Stimulated activated naive CD8-positive, alpha-beta T cell treated with anti-CD3 and anti-CD28 coated beads, Interleukin-15, amount 100 ng/mL, for 72 hours (primary cell): ENCODE results near the gene KLF3.

ENCODE experiments used
- ATAC-seq: fragments of 150-1000 bp; cut with Tn5 transposase; 2 replicates; pipeline ENCODE4 v1.10.0; 2021; ENCODE audit warnings: mild to moderate bottlenecking, moderate library complexity
- DNase-seq, 2 donors: peaks; one replicate each; pipeline ENCODE4 v3.0.0; 2021 to 2022
- H3K27ac Mint-ChIP-seq, 2 donors: one replicate each; pipeline ENCODE4 v1.8.0; 2022; ENCODE audit warnings: mild to moderate bottlenecking in 2 of 2, mixed read lengths in 2 of 2, moderate library complexity in 2 of 2
- H3K27me3 Mint-ChIP-seq: one replicate; pipeline ENCODE4 v1.8.0; 2022; ENCODE audit warnings: mixed read lengths
- H3K4me1 Mint-ChIP-seq: one replicate; pipeline ENCODE4 v1.8.0; 2022; ENCODE audit warnings: mild to moderate bottlenecking, mixed read lengths
- H3K4me3 Mint-ChIP-seq, 2 donors: one replicate each; pipeline ENCODE4 v1.8.0; 2022; ENCODE audit warnings: mild to moderate bottlenecking in 2 of 2, mixed read lengths in 2 of 2, moderate library complexity in 1 of 2
- H3K9me3 Mint-ChIP-seq, 2 donors: one replicate each; pipeline ENCODE4 v1.8.0; 2022; ENCODE audit warnings: mixed read lengths in 2 of 2

Gene KLF3

GRCh38 chr4:38665551-38666411 lies 1.8 kb downstream of the KLF3 start:
- ATAC-seq: no peak
- H3K4me1 Mint-ChIP-seq: peaks cover 65% of the 10 kb centered on the region
- H3K27ac Mint-ChIP-seq: peak overlapping the region; percentile 11 to 19
- DNase-seq: no peak
- peaks cover 4% of the 10 kb centered on the region in 2 donors for H3K9me3 Mint-ChIP-seq
- no peaks in the 10 kb centered on the region for H3K27me3 Mint-ChIP-seq
- peak overlapping the region; percentile 90 for H3K4me3 Mint-ChIP-seq

- H3K27ac Mint-ChIP-seq: peak overlapping the region in 1 of 2 donors; percentile 97
- no peaks in the 10 kb centered on the region for H3K27me3 Mint-ChIP-seq
- ATAC-seq (no peak), DNase-seq (no peak)
- H3K9me3 Mint-ChIP-seq: no peaks in the 10 kb centered on the region
- peak overlapping the region; percentile 90 for H3K4me3 Mint-ChIP-seq
- H3K4me1 Mint-ChIP-seq: peaks cover 65% of the 10 kb centered on the region
Measured at GRCh38 chr4:38666766-38667084, 2.7 kb downstream of the KLF3 start.

- Mint-ChIP-seq H3K9me3 (no peaks in the 10 kb centered on the region), H3K27me3 (no peaks in the 10 kb centered on the region), H3K27ac (peak overlapping the region; percentile 95 to 97), H3K4me3 (peak overlapping the region; percentile 90), H3K4me1 (peaks cover 65% of the 10 kb centered on the region)
- DNase-seq (peak; percentile 45 to 68), ATAC-seq (peak; percentile 59)
Measured at GRCh38 chr4:38667085-38667893, 3.3 kb downstream of the KLF3 start.

- peaks cover 73% of the 10 kb centered on the region for H3K4me1 Mint-ChIP-seq
- H3K4me3 Mint-ChIP-seq: peak overlapping the region in 1 of 2 donors; percentile 57
- no peaks in the 10 kb centered on the region for H3K27me3 Mint-ChIP-seq
- ATAC-seq: no peak
- no peak for DNase-seq
- H3K9me3 Mint-ChIP-seq: no peaks in the 10 kb centered on the region
- no peak overlapping the region for H3K27ac Mint-ChIP-seq
Measured at GRCh38 chr4:38668203-38668971, 4.4 kb downstream of the KLF3 start.

- ATAC-seq (no peak), DNase-seq (no peak)
- Mint-ChIP-seq H3K4me3 (peak overlapping the region; percentile 28 to 57), H3K9me3 (no peaks in the 10 kb centered on the region), H3K27me3 (no peaks in the 10 kb centered on the region), H3K4me1 (peaks cover 81% of the 10 kb centered on the region), H3K27ac (no peak overlapping the region)
Measured at GRCh38 chr4:38669208-38669607, 5.2 kb downstream of the KLF3 start.

- H3K4me3 Mint-ChIP-seq: peak overlapping the region; percentile 41 to 67
- peaks cover 87% of the 10 kb centered on the region for H3K4me1 Mint-ChIP-seq
- H3K27ac Mint-ChIP-seq: peak overlapping the region in 1 of 2 donors; percentile 75
- ATAC-seq (no peak), DNase-seq (no peak)
- no peaks in the 10 kb centered on the region for H3K9me3 Mint-ChIP-seq
- H3K27me3 Mint-ChIP-seq: no peaks in the 10 kb centered on the region
Measured at GRCh38 chr4:38670109-38670901, 6.3 kb downstream of the KLF3 start.

GRCh38 chr4:38670939-38671591 lies 7.1 kb downstream of the KLF3 start:
- no peaks in the 10 kb centered on the region for H3K9me3 Mint-ChIP-seq
- H3K4me3 Mint-ChIP-seq: peak overlapping the region; percentile 41 to 67
- H3K4me1 Mint-ChIP-seq: peaks cover 89% of the 10 kb centered on the region
- DNase-seq: no peak
- H3K27ac Mint-ChIP-seq: peak overlapping the region; percentile 5 to 66
- no peaks in the 10 kb centered on the region for H3K27me3 Mint-ChIP-seq
- peak; percentile 13 for ATAC-seq

GRCh38 chr4:38671592-38671940 lies 7.6 kb downstream of the KLF3 start:
- peak; percentile 48 for ATAC-seq
- H3K9me3 Mint-ChIP-seq: no peaks in the 10 kb centered on the region
- H3K27me3 Mint-ChIP-seq: no peaks in the 10 kb centered on the region
- H3K27ac Mint-ChIP-seq: peak overlapping the region; percentile 66 to 87
- peak overlapping the region; percentile 41 to 67 for H3K4me3 Mint-ChIP-seq
- H3K4me1 Mint-ChIP-seq: peaks cover 84% of the 10 kb centered on the region
- DNase-seq: peak in 1 of 2 donors; percentile 54

- DNase-seq: no peak
- no peak for ATAC-seq
- peak overlapping the region; percentile 41 to 67 for H3K4me3 Mint-ChIP-seq
- peaks cover 79% of the 10 kb centered on the region for H3K4me1 Mint-ChIP-seq
- no peaks in the 10 kb centered on the region for H3K9me3 Mint-ChIP-seq
- peak overlapping the region; percentile 22 to 87 for H3K27ac Mint-ChIP-seq
- H3K27me3 Mint-ChIP-seq: no peaks in the 10 kb centered on the region
Measured at GRCh38 chr4:38672074-38672396, 8.0 kb downstream of the KLF3 start.

GRCh38 chr4:38672397-38673129 lies 8.6 kb downstream of the KLF3 start:
- Mint-ChIP-seq H3K27ac (peak overlapping the region; percentile 79 to 87), H3K9me3 (no peaks in the 10 kb centered on the region), H3K4me3 (peak overlapping the region; percentile 41 to 67), H3K4me1 (peaks cover 79% of the 10 kb centered on the region), H3K27me3 (no peaks in the 10 kb centered on the region)
- DNase-seq (no peak), ATAC-seq (peak; percentile 2)

GRCh38 chr4:38673130-38673978 lies 9.4 kb downstream of the KLF3 start:
- H3K27ac Mint-ChIP-seq: peak overlapping the region; percentile 67 to 85
- peak overlapping the region; percentile 41 to 85 for H3K4me3 Mint-ChIP-seq
- ATAC-seq (peak; percentile 16), DNase-seq (no peak)
- H3K9me3 Mint-ChIP-seq: no peaks in the 10 kb centered on the region
- H3K27me3 Mint-ChIP-seq: no peaks in the 10 kb centered on the region
- peaks cover 85% of the 10 kb centered on the region for H3K4me1 Mint-ChIP-seq

GRCh38 chr4:38674258-38675144 lies 10.5 kb downstream of the KLF3 start:
- no peak for ATAC-seq
- peak overlapping the region in 1 of 2 donors; percentile 59 for H3K27ac Mint-ChIP-seq
- DNase-seq: no peak
- H3K9me3 Mint-ChIP-seq: no peaks in the 10 kb centered on the region
- H3K4me1 Mint-ChIP-seq: peaks cover 83% of the 10 kb centered on the region
- H3K4me3 Mint-ChIP-seq: peak overlapping the region; percentile 61 to 85
- no peaks in the 10 kb centered on the region for H3K27me3 Mint-ChIP-seq
